ENCODE measurements around the gene KLK5. TPM values are rescaled to one million over a fixed set of nuclear protein-coding genes. Genes with fewer than 3 reads are reported as not detected.
A peak's percentile ranks its signal among the peaks of the same experiment; 100 is the strongest.

The KLK5 gene
- total RNA-seq, 2 donors from 2014 or later = 1.9 to 2.7 TPM

- no peak for TF ChIP-seq POLR2AphosphoS5 (IDR thresholded peaks at IDR 0.05)
- no peak for TF ChIP-seq POLR2A (IDR thresholded peaks at IDR 0.05)
- TF ChIP-seq CTCF (IDR thresholded peaks at IDR 0.05) = no peak
- DNase-seq (ENCODE audit: low spot score) = no peak
- Histone ChIP-seq H3K27me3 (replicated peaks; ENCODE audit: insufficient read depth) (no peaks in the 10 kb centered on the region), H3K36me3 (no peaks in the 10 kb centered on the region), H3K9me3 (no peaks in the 10 kb centered on the region), H3K27ac (no peak overlapping the region), H3K4me1 (replicated peaks) (peaks cover 4% of the 10 kb centered on the region), H3K4me3 (no peak overlapping the region)
- intact Hi-C loops (cut with DNase I) = no loop called here
- 78% methylated on average over 11 of the region's 11 CpGs for WGBS
These were observed 26.7 kb downstream of the KLK5 start for GRCh38 chr19:50926144-50926543.

DNA sequence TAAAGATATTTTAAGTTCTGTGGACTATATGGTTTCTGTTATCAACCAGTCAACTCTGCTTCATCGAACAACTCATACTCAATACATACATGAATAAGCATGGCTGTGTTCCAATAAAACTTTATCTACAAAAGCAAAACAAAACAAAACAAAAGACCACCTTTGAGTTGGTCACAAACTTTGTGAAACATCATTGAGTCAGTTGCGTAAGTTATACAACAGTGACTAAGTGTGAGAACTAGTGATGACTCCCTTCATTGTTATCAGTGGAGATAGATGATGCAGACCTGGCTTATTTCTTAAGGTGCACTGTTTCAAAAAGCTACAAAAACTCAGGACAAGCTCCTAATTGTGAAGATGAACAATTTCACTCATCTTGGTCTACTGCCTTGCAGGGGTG lies 27.1 kb downstream of the KLK5 start:
- Histone ChIP-seq H3K36me3 (no peaks in the 10 kb centered on the region), H3K4me3 (no peak overlapping the region), H3K27me3 (replicated peaks; ENCODE audit: insufficient read depth) (no peaks in the 10 kb centered on the region), H3K9me3 (no peaks in the 10 kb centered on the region), H3K27ac (no peak overlapping the region), H3K4me1 (replicated peaks) (peaks cover 4% of the 10 kb centered on the region)
- TF ChIP-seq CTCF (IDR thresholded peaks at IDR 0.05) (no peak), POLR2A (IDR thresholded peaks at IDR 0.05) (no peak), POLR2AphosphoS5 (IDR thresholded peaks at IDR 0.05) (no peak)
- WGBS = 84% methylated on average over 2 of the region's 2 CpGs
- DNase-seq (ENCODE audit: low spot score) = no peak
- intact Hi-C loops (cut with DNase I) = no loop called here

GRCh38 chr19:50924586-50924985 lies 28.3 kb downstream of the KLK5 start:
- intact Hi-C loops (cut with DNase I) = no loop called here
- no peak for TF ChIP-seq POLR2A (IDR thresholded peaks at IDR 0.05)
- TF ChIP-seq CTCF (IDR thresholded peaks at IDR 0.05) = no peak
- TF ChIP-seq POLR2AphosphoS5 (IDR thresholded peaks at IDR 0.05) = no peak
- no peaks in the 10 kb centered on the region for H3K9me3 ChIP-seq
- H3K27ac ChIP-seq = no peak overlapping the region
- peaks cover 4% of the 10 kb centered on the region for H3K4me1 ChIP-seq (replicated peaks)
- H3K4me3 ChIP-seq = no peak overlapping the region
- no peaks in the 10 kb centered on the region for H3K27me3 ChIP-seq (replicated peaks; ENCODE audit: insufficient read depth)
- no peaks in the 10 kb centered on the region for H3K36me3 ChIP-seq
- WGBS = 58% methylated on average over 6 of the region's 6 CpGs
- DNase-seq (ENCODE audit: low spot score) = no peak

DNA sequence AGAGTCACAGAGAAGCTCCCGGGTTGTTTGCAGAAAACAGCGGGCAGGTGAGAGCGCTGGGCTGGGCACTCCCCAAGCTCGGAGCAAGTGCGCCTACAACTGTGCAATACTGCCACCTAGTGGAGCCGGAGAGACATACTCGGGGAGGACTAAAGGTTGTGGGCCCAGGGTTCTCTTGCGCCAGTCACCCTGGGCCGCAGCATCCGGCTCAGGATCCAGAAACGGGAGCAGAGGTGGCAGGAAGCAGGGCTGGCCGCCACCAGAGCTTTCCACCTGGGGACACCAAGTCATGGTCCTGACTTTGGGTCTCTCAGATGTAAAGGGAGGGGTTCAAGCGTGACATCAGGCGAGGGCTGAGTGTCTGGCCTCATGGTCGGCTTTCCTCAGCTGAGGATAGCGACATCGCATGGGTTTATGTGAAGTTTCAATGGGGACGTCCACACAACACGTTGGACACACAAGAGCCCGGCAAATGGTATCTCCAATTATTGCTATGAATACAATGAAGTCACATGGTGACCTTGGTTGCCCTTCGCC lies 30.5 kb downstream of the KLK5 start:
- H3K4me3 ChIP-seq = no peak overlapping the region
- H3K36me3 ChIP-seq = no peaks in the 10 kb centered on the region
- DNase-seq (ENCODE audit: low spot score) = peak; percentile 85
- intact Hi-C loops (cut with DNase I) = no loop called here
- TF ChIP-seq CTCF (IDR thresholded peaks at IDR 0.05) = peak; percentile 68 to 89 (median 86)
- no peak for TF ChIP-seq POLR2A (IDR thresholded peaks at IDR 0.05)
- peak; percentile 56 for TF ChIP-seq POLR2AphosphoS5 (IDR thresholded peaks at IDR 0.05)
- peak overlapping the region; percentile 43 to 48 for H3K27ac ChIP-seq
- WGBS = 30% methylated on average over 21 of the region's 21 CpGs
- no peaks in the 10 kb centered on the region for H3K9me3 ChIP-seq
- no peaks in the 10 kb centered on the region for H3K27me3 ChIP-seq (replicated peaks; ENCODE audit: insufficient read depth)
- peaks cover 4% of the 10 kb centered on the region for H3K4me1 ChIP-seq (replicated peaks)
